Gastrocnemius medialis (tissue), 4 donors: ENCODE measurements around the gene CSF3R.

ENCODE experiments used
- CTCF ChIP-seq, 5 experiments: fragments of 450-650 bp in 3 of 5; fragments of 200-600 bp in 2 of 5; sonication (generic) in 2 of 5; IDR thresholded peaks in 4 of 5; conservative IDR thresholded peaks in 1 of 5; 1 replicate in 4 of 5; 2 replicates in 1 of 5; pipeline ENCODE4 v1.5.1; 2016 to 2019; ENCODE audit warnings: antibody characterized with exemption in 5 of 5, mild to moderate bottlenecking in 3 of 5, moderate library complexity in 3 of 5
- POLR2A ChIP-seq, 2 donors: fragments of 450-650 bp; IDR thresholded peaks; one replicate each; pipeline ENCODE4 v1.6.1; 2017; ENCODE audit warnings: antibody characterized with exemption in 2 of 2, mild to moderate bottlenecking in 2 of 2, moderate library complexity in 2 of 2

GRCh38 chr1:36503159-36503558, 20.4 kb upstream of the CSF3R start:
- TF ChIP-seq CTCF (IDR thresholded peaks at IDR 0.05 in 4 of 5, conservative IDR thresholded peaks at IDR 0.05 in 1 of 5) (no peak), POLR2A (IDR thresholded peaks at IDR 0.05) (no peak)
